Measurements from ENCODE around the gene ATR. TPM values are rescaled to one million over a fixed set of nuclear protein-coding genes. Genes with fewer than 3 reads are reported as not detected.

ATR gene
- total and polyA plus RNA-seq, 3 donors from 2014 or later, result 21.8 to 42.8 (median 34.9) TPM

DNA sequence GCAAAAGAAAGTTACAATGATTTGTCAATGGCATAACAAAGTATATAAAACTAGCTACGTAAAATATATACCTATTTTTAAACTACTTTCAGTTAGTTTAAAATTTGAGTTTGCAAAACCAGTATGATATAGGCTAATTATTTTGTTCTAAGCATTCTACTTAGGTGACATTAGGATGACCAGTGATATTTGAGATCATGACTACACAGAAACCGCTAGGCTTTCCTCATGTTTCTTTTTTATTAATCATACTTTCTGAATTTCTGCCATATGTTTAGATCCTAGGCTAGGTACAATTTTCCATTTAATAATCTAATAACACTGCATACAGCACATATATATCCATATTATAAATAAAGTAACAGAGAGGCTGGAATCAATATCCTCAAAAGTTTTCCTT lies 78.3 kb downstream of the ATR start:
- H3K4me1 ChIP-seq, result no peaks in the 10 kb centered on the region
- no peak for DNase-seq
- no peak overlapping the region for H3K27ac ChIP-seq
- H3K4me3 ChIP-seq, result no peak overlapping the region
- 92 to 94% methylated on average over 2 of the region's 2 CpGs for WGBS, 2 donors
- intact Hi-C loops (cut with DNase I; ENCODE audit: low total_unique reads), result no loop called here
- no peaks in the 10 kb centered on the region for H3K36me3 ChIP-seq (ENCODE audit: low read depth, missing control alignments)
- H3K27me3 ChIP-seq, result no peaks in the 10 kb centered on the region
- TF ChIP-seq CTCF (IDR thresholded peaks at IDR 0.05) (no peak), POLR2A (IDR thresholded peaks at IDR 0.05) (no peak)
- no peaks in the 10 kb centered on the region for H3K9me3 ChIP-seq

- Histone ChIP-seq H3K4me3 (no peak overlapping the region), H3K4me1 (no peaks in the 10 kb centered on the region), H3K27ac (no peak overlapping the region), H3K27me3 (no peaks in the 10 kb centered on the region), H3K36me3 (ENCODE audit: low read depth, missing control alignments) (no peaks in the 10 kb centered on the region), H3K9me3 (no peaks in the 10 kb centered on the region)
- DNase-seq, result no peak
- WGBS, 2 donors, result 31 to 38% methylated on average over 2 of the region's 2 CpGs
- TF ChIP-seq CTCF (IDR thresholded peaks at IDR 0.05) (no peak), POLR2A (IDR thresholded peaks at IDR 0.05) (no peak)
- intact Hi-C loops (cut with DNase I; ENCODE audit: low total_unique reads), result no loop called here
Observed at GRCh38 chr3:142498397-142499180, 79.9 kb downstream of the ATR start.

DNA sequence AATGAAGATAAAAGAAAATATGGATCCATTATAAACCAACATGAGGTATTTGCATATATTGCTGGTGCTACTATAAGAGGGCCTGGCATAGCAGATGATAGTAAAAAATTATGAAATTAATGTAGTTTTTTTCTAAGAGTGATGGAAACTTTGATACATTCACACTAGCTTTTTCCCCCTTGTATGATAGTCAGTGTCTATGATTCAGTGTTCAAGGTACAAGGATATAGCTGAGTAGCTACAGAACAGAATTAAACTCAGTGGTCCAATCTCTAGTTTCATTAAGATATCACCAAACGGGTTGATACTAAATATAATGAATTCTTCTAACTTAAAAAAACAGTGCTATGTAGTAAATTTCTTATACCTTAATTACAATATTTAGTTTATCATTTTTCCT lies 80.8 kb downstream of the ATR start:
- no peaks in the 10 kb centered on the region for H3K4me1 ChIP-seq
- no peak overlapping the region for H3K27ac ChIP-seq
- no peak overlapping the region for H3K4me3 ChIP-seq
- no peaks in the 10 kb centered on the region for H3K36me3 ChIP-seq (ENCODE audit: low read depth, missing control alignments)
- intact Hi-C loops (cut with DNase I; ENCODE audit: low total_unique reads), result no loop called here
- no peak for DNase-seq
- no peaks in the 10 kb centered on the region for H3K9me3 ChIP-seq
- TF ChIP-seq POLR2A (IDR thresholded peaks at IDR 0.05) (no peak), CTCF (IDR thresholded peaks at IDR 0.05) (no peak)
- H3K27me3 ChIP-seq, result no peaks in the 10 kb centered on the region
- 67 to 86% methylated on average over 1 of the region's 1 CpG for WGBS, 2 donors

GRCh38 chr3:142495103-142495502 lies 83.4 kb downstream of the ATR start:
- Histone ChIP-seq H3K27ac (no peak overlapping the region), H3K36me3 (ENCODE audit: low read depth, missing control alignments) (no peaks in the 10 kb centered on the region), H3K4me3 (no peak overlapping the region), H3K27me3 (no peaks in the 10 kb centered on the region), H3K4me1 (no peaks in the 10 kb centered on the region), H3K9me3 (no peaks in the 10 kb centered on the region)
- WGBS, 2 donors, result 90 to 97% methylated on average over 3 of the region's 3 CpGs
- intact Hi-C loops (cut with DNase I; ENCODE audit: low total_unique reads), result no loop called here
- DNase-seq, result no peak
- TF ChIP-seq POLR2A (IDR thresholded peaks at IDR 0.05) (no peak), CTCF (IDR thresholded peaks at IDR 0.05) (no peak)

- H3K27me3 ChIP-seq, result no peaks in the 10 kb centered on the region
- TF ChIP-seq POLR2A (IDR thresholded peaks at IDR 0.05), result no peak
- TF ChIP-seq CTCF (IDR thresholded peaks at IDR 0.05), result no peak
- no peak overlapping the region for H3K27ac ChIP-seq
- no peaks in the 10 kb centered on the region for H3K9me3 ChIP-seq
- no peaks in the 10 kb centered on the region for H3K4me1 ChIP-seq
- H3K4me3 ChIP-seq, result no peak overlapping the region
- intact Hi-C loops (cut with DNase I; ENCODE audit: low total_unique reads), result no loop called here
- 92 to 98% methylated on average over 2 of the region's 2 CpGs for WGBS, 2 donors
- no peaks in the 10 kb centered on the region for H3K36me3 ChIP-seq (ENCODE audit: low read depth, missing control alignments)
- DNase-seq, result no peak
Observed at GRCh38 chr3:142492184-142492583, 86.3 kb downstream of the ATR start.

All from testis (tissue), 3 donors.